H1 (cell line): ENCODE results near the gene LRRC8D. TPM values are rescaled to one million over a fixed set of nuclear protein-coding genes. Genes with fewer than 3 reads are reported as not detected.

Source experiments
- CTCF ChIA-PET: fragments of 300-600 bp; sonication (Branson Sonifier 250); formaldehyde crosslinking; loops from one replicate; lab custom pipeline; 2021; ENCODE audit not compliant: partially characterized antibody; lab: Charles Lee
- POLR2A ChIA-PET: fragments of 300-600 bp; sonication (Branson Sonifier 250); formaldehyde crosslinking; loops from one replicate; lab custom pipeline; 2021; ENCODE audit warnings: inconsistent platforms; ENCODE audit not compliant: partially characterized antibody; lab: Charles Lee
- DNase-seq, 2 experiments: peaks; one replicate each; pipeline versions ENCODE4 v3.0.0 to v3.0.0-alpha.2; 2010 to 2022; ENCODE audit warnings: low spot score in 2 of 2, low read depth in 1 of 2, mixed read lengths in 1 of 2
- FAIRE-seq: peaks from 2 replicates; lab custom pipeline; 2011; peaks lifted over from hg19 to GRCh38; lab: Jason Lieb, UNC
- H2AFZ ChIP-seq: 2 replicates; pipeline ENCODE4 v1.8.1; 2012; ENCODE audit warnings: low read length, inconsistent platforms
- H2AK5ac ChIP-seq: 2 replicates; pipeline ENCODE4 v1.6.1; 2013; ENCODE audit warnings: low read depth, low read length
- H2BK120ac ChIP-seq: replicated peaks from 2 replicates; pipeline ENCODE3; 2013; ENCODE audit warnings: low read depth, low read length, inconsistent platforms
- H2BK12ac ChIP-seq: 2 replicates; pipeline ENCODE4 v1.6.1; 2013; ENCODE audit warnings: low read depth, low read length
- H2BK15ac ChIP-seq: 2 replicates; pipeline ENCODE4 v1.6.1; 2013; ENCODE audit warnings: low read length
- H2BK20ac ChIP-seq: 2 replicates; pipeline ENCODE4 v1.6.1; 2013; ENCODE audit warnings: low read length
- H2BK5ac ChIP-seq: 2 replicates; pipeline ENCODE4 v1.6.1; 2013; ENCODE audit warnings: low read depth, low read length
- H3K14ac ChIP-seq: 2 replicates; pipeline ENCODE4 v1.6.1; 2013; ENCODE audit warnings: inconsistent platforms; ENCODE audit not compliant: insufficient read length
- H3K18ac ChIP-seq: 2 replicates; pipeline ENCODE4 v1.6.1; 2013; ENCODE audit warnings: low read length; ENCODE audit errors: extremely low read depth
- H3K23ac ChIP-seq: 2 replicates; pipeline ENCODE4 v1.6.1; 2013; ENCODE audit warnings: inconsistent platforms; ENCODE audit not compliant: insufficient read length
- H3K23me2 ChIP-seq: 2 replicates; pipeline ENCODE4 v1.6.1; 2013; ENCODE audit warnings: low read depth, low read length
- H3K27ac ChIP-seq: 2 replicates; pipeline ENCODE4 v1.6.1; 2011; ENCODE audit warnings: low read depth, low read length, inconsistent platforms
- H3K27me3 ChIP-seq, 4 experiments: replicated peaks in 1 of 4; 1 replicate in 1 of 4; 2 replicates in 3 of 4; pipeline versions ENCODE4 v1.6.1 to v1.8.1; 2011 to 2013; ENCODE audit warnings: low read length in 3 of 4, mild to moderate bottlenecking in 3 of 4, inconsistent platforms in 2 of 4, mixed read lengths in 2 of 4, moderate library complexity in 1 of 4; ENCODE audit not compliant: control insufficient read depth in 3 of 4, insufficient read depth in 3 of 4; ENCODE audit errors: extremely low read depth in 1 of 4
- H3K36me3 ChIP-seq, 4 experiments: 2 replicates each; pipeline versions ENCODE4 v1.6.1 to v1.8.1; 2011 to 2013; ENCODE audit warnings: mild to moderate bottlenecking in 4 of 4, low read length in 3 of 4, moderate library complexity in 2 of 4, control low read depth in 1 of 4, inconsistent platforms in 1 of 4; ENCODE audit not compliant: insufficient read depth in 4 of 4, control insufficient read depth in 2 of 4
- H3K4ac ChIP-seq: replicated peaks from 2 replicates; pipeline ENCODE3; 2013; ENCODE audit warnings: low read length, low read depth, mixed read lengths, inconsistent platforms; ENCODE audit not compliant: insufficient read length
- H3K4me1 ChIP-seq, 4 experiments: replicated peaks in 1 of 4; 1 replicate in 1 of 4; 2 replicates in 3 of 4; pipeline versions ENCODE4 v1.6.1 to v1.8.1; 2011 to 2013; ENCODE audit warnings: low read length in 3 of 4, inconsistent platforms in 2 of 4, mixed read lengths in 1 of 4; ENCODE audit not compliant: insufficient read depth in 4 of 4, control insufficient read depth in 3 of 4
- H3K4me2 ChIP-seq, 2 experiments: 2 replicates each; pipeline versions ENCODE4 v1.6.1 to v1.8.1; 2011 to 2013; ENCODE audit warnings: low read depth in 2 of 2, low read length in 2 of 2, control low read depth in 1 of 2, inconsistent platforms in 1 of 2, mild to moderate bottlenecking in 1 of 2; ENCODE audit not compliant: insufficient read depth in 1 of 2
- H3K4me3 ChIP-seq, 4 experiments: fragments of 200-600, 300-600 bp in 1 of 4; sonication (generic), shearing (Covaris generic), sonication (Bioruptor Twin) in 1 of 4; 2 replicates each; pipeline versions ENCODE4 v1.5.1 to v1.8.1; 2011 to 2016; ENCODE audit warnings: low read length in 4 of 4, low read depth in 3 of 4, control low read depth in 2 of 4, inconsistent platforms in 2 of 4, mild to moderate bottlenecking in 2 of 4, mixed read lengths in 1 of 4, moderate library complexity in 1 of 4; ENCODE audit not compliant: insufficient read depth in 2 of 4; ENCODE audit errors: extremely low read depth in 1 of 4
- H3K56ac ChIP-seq: replicated peaks from 2 replicates; pipeline ENCODE3; 2013; ENCODE audit warnings: low read depth, mild to moderate bottlenecking, mixed read lengths, low read length, inconsistent platforms; ENCODE audit not compliant: insufficient read length
- H3K79me1 ChIP-seq: 2 replicates; pipeline ENCODE4 v1.6.1; 2013; ENCODE audit warnings: low read depth, low read length, control low read depth
- H3K79me2 ChIP-seq, 2 experiments: 2 replicates each; pipeline versions ENCODE4 v1.6.1 to v1.8.1; 2012 to 2013; ENCODE audit warnings: low read length in 2 of 2, mild to moderate bottlenecking in 2 of 2, inconsistent platforms in 1 of 2; ENCODE audit not compliant: insufficient read depth in 2 of 2, control insufficient read depth in 1 of 2
- H3K9ac ChIP-seq, 4 experiments: replicated peaks in 1 of 4; 1 replicate in 1 of 4; 2 replicates in 3 of 4; pipeline versions ENCODE4 v1.6.1 to v1.8.1; 2011 to 2013; ENCODE audit warnings: low read depth in 3 of 4, low read length in 3 of 4, control low read depth in 2 of 4, mild to moderate bottlenecking in 2 of 4, moderate library complexity in 2 of 4, inconsistent platforms in 1 of 4; ENCODE audit errors: extremely low read depth in 1 of 4
- H3K9me3 ChIP-seq, 2 experiments: 2 replicates each; pipeline versions ENCODE4 v1.6.1 to v1.8.1; 2012 to 2013; ENCODE audit warnings: mild to moderate bottlenecking in 2 of 2, moderate library complexity in 2 of 2, control low read depth in 1 of 2, inconsistent platforms in 1 of 2, low read depth in 1 of 2, low read length in 1 of 2, mixed read lengths in 1 of 2; ENCODE audit not compliant: insufficient read depth in 2 of 2
- H4K20me1 ChIP-seq, 2 experiments: replicated peaks in 1 of 2; 2 replicates each; pipeline versions ENCODE3 to v1.8.1; 2011 to 2013; ENCODE audit warnings: inconsistent platforms in 2 of 2, low read length in 2 of 2, mild to moderate bottlenecking in 1 of 2; ENCODE audit not compliant: insufficient read depth in 2 of 2, control insufficient read depth in 1 of 2
- H4K5ac ChIP-seq: 2 replicates; pipeline ENCODE4 v1.6.1; 2013; ENCODE audit warnings: low read length, low read depth, mixed read lengths, inconsistent platforms; ENCODE audit not compliant: insufficient read length
- H4K8ac ChIP-seq: 2 replicates; pipeline ENCODE4 v1.8.0; 2013; ENCODE audit warnings: mild to moderate bottlenecking, moderate library complexity, low read length, inconsistent platforms; ENCODE audit not compliant: insufficient read depth; ENCODE audit errors: extremely low read depth
- H4K91ac ChIP-seq: replicated peaks from 2 replicates; pipeline ENCODE3; 2013; ENCODE audit warnings: low read length, mixed read lengths, inconsistent platforms; ENCODE audit not compliant: insufficient read length
- ATF2 ChIP-seq: IDR thresholded peaks from 2 replicates; pipeline ENCODE4 v1.6.1; 2012; ENCODE audit warnings: low read length, inconsistent platforms
- EP300 ChIP-seq, 2 experiments: IDR thresholded peaks; 1 replicate in 1 of 2; 2 replicates in 1 of 2; pipeline ENCODE4 v1.6.1; 2011 to 2012; ENCODE audit warnings: low read depth in 2 of 2, low read length in 2 of 2, mild to moderate bottlenecking in 2 of 2, borderline replicate concordance in 1 of 2, inconsistent platforms in 1 of 2, moderate library complexity in 1 of 2
- JUND ChIP-seq: IDR thresholded peaks from 2 replicates; pipeline ENCODE4 v1.6.1; 2011; ENCODE audit warnings: mild to moderate bottlenecking, improper control_type of control experiment, low read length
- KDM1A ChIP-seq: fragments of 200-600, 300-600 bp; sonication (generic); IDR thresholded peaks from 2 replicates; pipeline ENCODE4 v1.7.1; 2016; ENCODE audit warnings: mild to moderate bottlenecking, low read length, borderline replicate concordance
- SP2 ChIP-seq: IDR thresholded peaks from 2 replicates; pipeline ENCODE4 v1.6.1; 2012; ENCODE audit warnings: mild to moderate bottlenecking, low read length, inconsistent platforms
- SUZ12 ChIP-seq: fragments of 200-600 bp; sonication (generic); IDR thresholded peaks from 2 replicates; pipeline ENCODE4 v1.6.1; 2012; ENCODE audit warnings: mild to moderate bottlenecking, inconsistent platforms, low read length, moderate library complexity, mixed read lengths
- TAF1 ChIP-seq: IDR thresholded peaks from 2 replicates; pipeline ENCODE4 v1.6.1; 2011; ENCODE audit warnings: mild to moderate bottlenecking, low read depth, low read length
- TAF7 ChIP-seq: optimal IDR thresholded peaks from 2 replicates; pipeline ENCODE3; 2011; ENCODE audit warnings: low read depth, mild to moderate bottlenecking, inconsistent platforms, low read length, moderate library complexity, borderline replicate concordance
- TCF12 ChIP-seq: IDR thresholded peaks from 2 replicates; pipeline ENCODE4 v1.6.1; 2011; ENCODE audit warnings: low read depth, mild to moderate bottlenecking, low read length
- WGBS, 2 experiments: shearing (Covaris generic) in 1 of 2; methylation state at CpG; one replicate each; pipeline versions ENCODE4 v1.1.6 to v1.1.7; 2013 to 2015; ENCODE audit warnings: low lambda C conversion rate in 2 of 2, mixed read lengths in 2 of 2, inconsistent platforms in 1 of 2, low coverage in 1 of 2, missing lambda C conversion rate in 1 of 2; ENCODE audit not compliant: insufficient replicate concordance in 2 of 2, insufficient coverage in 1 of 2, insufficient read length in 1 of 2; ENCODE audit errors: extremely low coverage in 1 of 2, missing lambda C conversion rate in 1 of 2; 5-methylcytosine and 5-hydroxymethylcytosine counted together
- polyA plus RNA-seq, 7 experiments: library from polyadenylated mRNA; depleted of rRNA in 3 of 7; stranded (reverse) in 5 of 7; unstranded in 2 of 7; fragments of >200 nt in 5 of 7; fragments of 200-250 nt in 2 of 7; gene quantifications; 1 replicate in 5 of 7; 2 replicates in 1 of 7; 4 replicates in 1 of 7; pipeline versions ENCODE4 v1.2.1 to v1.2.3, GENCODE V29; 2011 to 2013; ENCODE audit warnings: missing spikeins in 2 of 7, mixed read lengths in 2 of 7
- total RNA-seq: library from RNA; stranded (reverse); fragmentation: NEBNext Ultra II Directional; extraction: Animal tissue kit (Norgen Biotek cat#: 25700); gene quantifications from 2 replicates; pipeline ENCODE4 v1.2.1, GENCODE V29; 2021

Gene LRRC8D
- total and polyA plus RNA-seq, 2 of the 8 experiments (the other 6 are each of a cell fraction or from before 2014, with no cell fraction given), result 42.0 to 58.5 TPM

- Histone ChIP-seq H4K20me1 (no peaks in the 10 kb centered on the region), H3K4me3 (no peak overlapping the region), H3K4ac (no peak overlapping the region), H3K27ac (no peak overlapping the region), H3K27me3 (no peaks in the 10 kb centered on the region; a peak in 4 of 7 replicates), H3K9ac (no peak overlapping the region), H3K4me1 (peaks cover 2 to 15% (median 10%) of the 10 kb centered on the region in 4 experiments; a peak in 5 of 7 replicates), H3K23me2 (no peaks in the 10 kb centered on the region), H2BK20ac (no peak overlapping the region), H3K56ac (no peak overlapping the region), H2BK120ac (no peak overlapping the region), H2BK5ac (no peak overlapping the region), H3K9me3 (no peaks in the 10 kb centered on the region), H2BK12ac (no peak overlapping the region), H3K18ac (no peak overlapping the region), H2AK5ac (no peak overlapping the region), H3K79me1 (no peaks in the 10 kb centered on the region), H4K5ac (no peak overlapping the region), H4K91ac (no peak overlapping the region)
- no peak for FAIRE-seq
- CTCF ChIA-PET, result interaction anchor here (0.6 to 2.3 kb wide), 13 partner anchors 8 to 182 kb away, joined by 3 to 10 read pairs (median 6); partner anchors contain the start of gene LRRC8D
- WGBS, 2 experiments, result 92% methylated on average over 2 of the region's 2 CpGs; no CpG with 5 or more reads in 1 of the 2 experiments
- DNase-seq, result no peak
- no peak for TF ChIP-seq SP2
- TF ChIP-seq TCF12, result no peak
- no peak for TF ChIP-seq TAF1
- TF ChIP-seq EP300 (IDR thresholded peaks at IDR 0.05; ENCODE audit: borderline replicate concordance in 1 of 2, low read depth in 2 of 2, low read length in 2 of 2), result no peak
- no peak for TF ChIP-seq JUND
- TF ChIP-seq KDM1A, result no peak
- TF ChIP-seq TAF7, result no peak
- no peak for TF ChIP-seq ATF2
- TF ChIP-seq SUZ12, result no peak
- TF ChIP-seq, all 59 proteins: peak for 0
- no peaks in the 10 kb centered on the region for H3K79me2 ChIP-seq
- no peak overlapping the region for H4K8ac ChIP-seq
- no peaks in the 10 kb centered on the region for H3K36me3 ChIP-seq
- H3K4me2 ChIP-seq, result peak overlapping the region in 1 of 2 experiments; percentile 42; a peak in 1 of 4 replicates
- POLR2A ChIA-PET, result interaction anchor here (1.0 to 4.9 kb wide), 3 partner anchors 13 to 170 kb away, joined by 4 to 51 read pairs (median 8); partner anchors contain the start of gene LRRC8D
- no peak overlapping the region for H2BK15ac ChIP-seq
- H2AFZ ChIP-seq, result no peak overlapping the region
- H3K14ac ChIP-seq, result no peak overlapping the region
- H3K23ac ChIP-seq, result no peak overlapping the region
Observed at GRCh38 chr1:89807503-89807902, 13.3 kb upstream of the LRRC8D start.
